SK-N-SH treated with all-trans-retinoic acid at 6 μM for 48 hours (cell line): Measurements from ENCODE around the gene KLHL29.

Experiments
- CSRNP3 ChIP-seq: fragments of 250-450 bp; sonication (Bioruptor Pico); IDR thresholded peaks from 2 replicates; pipeline ENCODE4 v1.5.1; 2021; ENCODE audit warnings: mild to moderate bottlenecking, moderate library complexity
- GLIS3 ChIP-seq: fragments of 250-450 bp; sonication (Bioruptor Pico); IDR thresholded peaks from 2 replicates; pipeline ENCODE4 v1.5.0; 2020; ENCODE audit warnings: mild to moderate bottlenecking, moderate library complexity
- OSR1 ChIP-seq: fragments of 250-450 bp; sonication (Bioruptor Pico); IDR thresholded peaks from 2 replicates; pipeline ENCODE4 v1.8.0; 2022; ENCODE audit warnings: moderate library complexity, mild to moderate bottlenecking, inconsistent platforms
- PATZ1 ChIP-seq: fragments of 250-450 bp; sonication (Bioruptor Pico); IDR thresholded peaks from 2 replicates; pipeline ENCODE4 v1.8.0; 2020; ENCODE audit warnings: mild to moderate bottlenecking, moderate library complexity, borderline replicate concordance
- RARB ChIP-seq: fragments of 250-450 bp; sonication (Bioruptor Pico); IDR thresholded peaks from 2 replicates; pipeline ENCODE4 v1.8.0; 2021; ENCODE audit warnings: mild to moderate bottlenecking, moderate library complexity
- ZC3H10 ChIP-seq: fragments of 250-450 bp; sonication (Bioruptor Pico); IDR thresholded peaks from 2 replicates; pipeline ENCODE4 v1.5.1; 2021; ENCODE audit warnings: mild to moderate bottlenecking, moderate library complexity
- ZFP3 ChIP-seq: fragments of 250-450 bp; sonication (Bioruptor Pico); IDR thresholded peaks from 2 replicates; pipeline ENCODE4 v1.5.0; 2020; ENCODE audit warnings: mild to moderate bottlenecking, moderate library complexity
- ZFP30 ChIP-seq: fragments of 450-650 bp; formaldehyde crosslinking; IDR thresholded peaks from 2 replicates; pipeline ENCODE4 v1.5.0; 2022; ENCODE audit warnings: mild to moderate bottlenecking, moderate library complexity
- ZNF565 ChIP-seq: fragments of 450-650 bp; formaldehyde crosslinking; conservative IDR thresholded peaks from 2 replicates; pipeline ENCODE4 v1.5.0; 2020; ENCODE audit warnings: low read depth, mild to moderate bottlenecking, moderate library complexity
- ZNF8 ChIP-seq: fragments of 450-650 bp; formaldehyde crosslinking; IDR thresholded peaks from 2 replicates; pipeline ENCODE4 v1.5.0; 2020; ENCODE audit warnings: mild to moderate bottlenecking, moderate library complexity
- TF ChIP-seq, protein P1 (sequence below): fragments of 250-450 bp; sonication (Bioruptor Pico); IDR thresholded peaks from 2 replicates; pipeline ENCODE4 v1.5.1; 2020; ENCODE audit warnings: low read depth, mild to moderate bottlenecking, moderate library complexity
- TF ChIP-seq, protein P2 (sequence below): fragments of 250-450 bp; sonication (Bioruptor Pico); IDR thresholded peaks from 2 replicates; pipeline ENCODE4 v1.5.0; 2020; ENCODE audit warnings: mild to moderate bottlenecking, moderate library complexity

- TF ChIP-seq ZFP3 (CRISPR knock-in tag) (no peak), OSR1 (CRISPR knock-in tag) (no peak), GLIS3 (CRISPR knock-in tag) (no peak), PATZ1 (CRISPR knock-in tag) (no peak), RARB (no peak), ZNF565 (CRISPR knock-in tag) (no peak), CSRNP3 (CRISPR knock-in tag) (no peak), ZNF8 (CRISPR knock-in tag) (no peak), ZC3H10 (CRISPR knock-in tag) (no peak), ZFP30 (CRISPR knock-in tag) (no peak)
- TF ChIP-seq, protein P1, sequence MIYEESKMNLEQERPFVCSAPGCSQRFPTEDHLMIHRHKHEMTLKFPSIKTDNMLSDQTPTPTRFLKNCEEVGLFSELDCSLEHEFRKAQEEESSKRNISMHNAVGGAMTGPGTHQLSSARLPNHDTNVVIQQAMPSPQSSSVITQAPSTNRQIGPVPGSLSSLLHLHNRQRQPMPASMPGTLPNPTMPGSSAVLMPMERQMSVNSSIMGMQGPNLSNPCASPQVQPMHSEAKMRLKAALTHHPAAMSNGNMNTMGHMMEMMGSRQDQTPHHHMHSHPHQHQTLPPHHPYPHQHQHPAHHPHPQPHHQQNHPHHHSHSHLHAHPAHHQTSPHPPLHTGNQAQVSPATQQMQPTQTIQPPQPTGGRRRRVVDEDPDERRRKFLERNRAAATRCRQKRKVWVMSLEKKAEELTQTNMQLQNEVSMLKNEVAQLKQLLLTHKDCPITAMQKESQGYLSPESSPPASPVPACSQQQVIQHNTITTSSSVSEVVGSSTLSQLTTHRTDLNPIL = no peak
- TF ChIP-seq, protein P2, sequence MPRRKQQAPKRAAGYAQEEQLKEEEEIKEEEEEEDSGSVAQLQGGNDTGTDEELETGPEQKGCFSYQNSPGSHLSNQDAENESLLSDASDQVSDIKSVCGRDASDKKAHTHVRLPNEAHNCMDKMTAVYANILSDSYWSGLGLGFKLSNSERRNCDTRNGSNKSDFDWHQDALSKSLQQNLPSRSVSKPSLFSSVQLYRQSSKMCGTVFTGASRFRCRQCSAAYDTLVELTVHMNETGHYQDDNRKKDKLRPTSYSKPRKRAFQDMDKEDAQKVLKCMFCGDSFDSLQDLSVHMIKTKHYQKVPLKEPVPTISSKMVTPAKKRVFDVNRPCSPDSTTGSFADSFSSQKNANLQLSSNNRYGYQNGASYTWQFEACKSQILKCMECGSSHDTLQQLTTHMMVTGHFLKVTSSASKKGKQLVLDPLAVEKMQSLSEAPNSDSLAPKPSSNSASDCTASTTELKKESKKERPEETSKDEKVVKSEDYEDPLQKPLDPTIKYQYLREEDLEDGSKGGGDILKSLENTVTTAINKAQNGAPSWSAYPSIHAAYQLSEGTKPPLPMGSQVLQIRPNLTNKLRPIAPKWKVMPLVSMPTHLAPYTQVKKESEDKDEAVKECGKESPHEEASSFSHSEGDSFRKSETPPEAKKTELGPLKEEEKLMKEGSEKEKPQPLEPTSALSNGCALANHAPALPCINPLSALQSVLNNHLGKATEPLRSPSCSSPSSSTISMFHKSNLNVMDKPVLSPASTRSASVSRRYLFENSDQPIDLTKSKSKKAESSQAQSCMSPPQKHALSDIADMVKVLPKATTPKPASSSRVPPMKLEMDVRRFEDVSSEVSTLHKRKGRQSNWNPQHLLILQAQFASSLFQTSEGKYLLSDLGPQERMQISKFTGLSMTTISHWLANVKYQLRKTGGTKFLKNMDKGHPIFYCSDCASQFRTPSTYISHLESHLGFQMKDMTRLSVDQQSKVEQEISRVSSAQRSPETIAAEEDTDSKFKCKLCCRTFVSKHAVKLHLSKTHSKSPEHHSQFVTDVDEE (CRISPR knock-in tag) = no peak
These were observed 199.2 kb downstream of the KLHL29 start for GRCh38 chr2:23584054-23584745.
